Stimulated activated effector memory CD8-positive, alpha-beta T cell treated with anti-CD3 and anti-CD28 coated beads, Interleukin-12 subunit alpha, Interleukin-12 subunit beta, amount 100 ng/mL, for 72 hours (primary cell): ENCODE measurements around the gene LYRM7.
"Not testable (repeated sequence)": the region's sequence is repeated elsewhere in the genome, so short reads cannot be mapped to it uniquely, and the experiment has no call there.

ENCODE experiments used
- ATAC-seq: fragments of 150-1000 bp; cut with Tn5 transposase; 2 replicates; pipeline ENCODE4 v1.10.0; 2021
- DNase-seq, 2 donors: peaks; one replicate each; pipeline ENCODE4 v3.0.0; 2021 to 2022; ENCODE audit warnings: low spot score in 2 of 2
- H3K27ac Mint-ChIP-seq: one replicate; pipeline ENCODE4 v1.8.0; 2022; ENCODE audit warnings: mild to moderate bottlenecking, mixed read lengths
- H3K36me3 Mint-ChIP-seq: one replicate; pipeline ENCODE4 v1.8.0; 2022; ENCODE audit warnings: mild to moderate bottlenecking, mixed read lengths
- H3K4me1 Mint-ChIP-seq: one replicate; pipeline ENCODE4 v1.8.0; 2022; ENCODE audit warnings: mixed read lengths
- H3K4me3 Mint-ChIP-seq: one replicate; pipeline ENCODE4 v1.8.0; 2022; ENCODE audit warnings: mild to moderate bottlenecking, mixed read lengths
- H3K9me3 Mint-ChIP-seq: one replicate; pipeline ENCODE4 v1.8.0; 2022; ENCODE audit warnings: mixed read lengths

The LYRM7 gene

DNA sequence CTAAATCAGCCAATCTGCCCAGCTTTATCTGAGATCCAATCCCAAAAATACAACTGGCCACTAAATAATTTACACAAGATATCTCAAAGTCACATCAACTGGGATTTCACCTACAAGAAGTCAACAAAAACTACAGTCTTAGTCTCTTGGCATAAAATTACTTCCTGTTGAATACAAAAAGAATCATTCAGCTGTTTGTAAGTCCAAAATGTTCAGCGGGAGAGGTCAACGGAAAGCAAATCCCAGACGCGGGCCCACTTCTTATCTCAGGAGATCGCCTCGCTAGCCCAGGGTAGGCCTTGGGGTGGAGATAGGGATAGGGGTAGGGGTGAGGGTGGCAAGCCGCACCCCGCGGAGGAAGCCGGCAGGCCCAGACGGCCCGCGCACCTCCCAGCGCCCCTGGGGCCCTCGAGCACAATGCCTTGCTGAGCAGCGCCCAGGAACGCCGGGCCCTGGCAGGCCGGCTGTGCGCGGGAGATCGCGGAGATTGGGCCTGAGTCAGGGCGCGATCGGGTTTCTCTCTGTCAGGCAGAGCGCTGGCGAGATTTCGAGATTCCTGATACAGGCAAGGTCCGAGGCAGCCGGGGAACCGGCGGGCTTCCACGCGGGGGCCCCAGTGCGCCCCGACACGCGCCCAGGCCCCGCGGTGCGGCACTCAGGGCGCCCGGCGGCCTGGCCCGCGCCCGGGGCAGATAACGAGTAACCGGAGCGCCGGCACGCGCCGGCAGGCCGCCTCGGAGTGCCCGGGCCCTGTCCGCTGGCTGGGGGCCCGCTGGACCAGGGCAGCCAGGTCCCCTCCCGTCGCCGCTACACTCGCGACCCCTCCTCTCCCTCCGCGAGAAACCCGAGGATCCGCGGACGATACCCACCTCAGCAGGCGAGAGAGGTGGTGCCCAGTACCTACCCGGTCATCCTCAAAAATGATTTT lies 6.3 kb upstream of the LYRM7 start:
- Mint-ChIP-seq H3K36me3 (peaks cover 66% of the 10 kb centered on the region), H3K27ac (peak overlapping the region; percentile 95), H3K4me1 (peaks cover 29% of the 10 kb centered on the region), H3K4me3 (peak overlapping the region; percentile 85), H3K9me3 (no peaks in the 10 kb centered on the region)
- ATAC-seq (peak; percentile 85), DNase-seq (peak; percentile 55 to 85)

DNA sequence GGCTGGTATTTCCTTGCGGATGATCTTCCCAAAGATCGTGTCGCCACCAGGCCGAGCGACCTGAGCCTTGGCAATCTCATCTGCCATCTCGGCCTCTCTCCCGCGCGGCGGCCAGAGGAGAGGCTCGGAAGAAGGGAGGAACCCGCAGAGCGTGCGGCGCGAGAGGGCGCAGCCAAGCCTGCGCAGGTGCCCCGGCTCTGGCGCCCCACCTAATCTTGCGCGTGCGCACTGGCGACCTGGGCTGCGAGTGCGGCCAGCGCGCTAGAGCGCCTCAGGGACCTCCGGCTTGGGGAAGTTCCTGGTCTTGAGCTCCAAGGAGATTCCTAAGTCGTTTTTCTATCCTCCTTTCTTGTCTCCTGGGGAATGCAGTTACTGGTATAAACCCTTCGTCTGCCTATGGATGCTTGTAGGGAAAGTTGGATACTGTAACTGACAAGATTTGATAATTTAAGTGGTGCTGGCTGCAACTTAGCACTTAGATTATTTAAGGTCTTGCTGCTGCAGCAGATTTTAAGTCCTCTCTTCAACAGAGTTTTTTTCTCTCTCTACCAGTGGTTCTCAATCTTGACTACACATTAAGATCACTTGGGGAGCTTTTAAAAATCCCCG lies 5.5 kb upstream of the LYRM7 start, which contains the start of gene HINT1:
Gene HINT1, minus strand, starts transcription at position 138 of the 609 bp plus-strand sequence. Its CDS starts 51 bp downstream, at position 87.
- Mint-ChIP-seq H3K36me3 (peaks cover 59% of the 10 kb centered on the region), H3K27ac (peak within 1 kb of the TSS; percentile 95), H3K4me3 (peak within 1 kb of the TSS; percentile 85), H3K9me3 (no peaks in the 10 kb centered on the region), H3K4me1 (peaks cover 35% of the 10 kb centered on the region)
- ATAC-seq (peak; percentile 91), DNase-seq (peak; percentile 90 to 95)

DNA sequence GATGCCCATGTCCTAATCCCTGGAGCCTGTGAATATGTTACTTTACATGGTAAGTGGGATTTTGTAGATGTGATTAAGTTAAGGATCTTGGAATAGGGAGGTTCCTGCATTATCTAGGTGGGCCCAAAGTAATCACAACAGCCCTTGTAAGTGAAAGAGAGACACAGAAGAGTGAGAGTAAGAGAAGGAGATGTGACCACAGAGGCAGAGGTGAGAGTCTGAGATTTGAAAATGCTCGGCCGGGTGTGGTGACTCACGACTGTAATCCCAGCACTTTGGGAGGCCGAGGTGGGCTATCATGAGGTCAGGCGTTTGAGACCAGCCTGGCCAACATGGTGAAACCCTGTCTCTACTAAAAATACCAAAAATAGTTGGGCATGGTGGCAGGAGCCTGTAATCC lies 3.1 kb upstream of the LYRM7 start:
- no peaks in the 10 kb centered on the region for H3K9me3 Mint-ChIP-seq
- H3K4me3 Mint-ChIP-seq = no peak overlapping the region
- no peak overlapping the region for H3K27ac Mint-ChIP-seq
- DNase-seq = no peak
- no peak for ATAC-seq
- H3K36me3 Mint-ChIP-seq = peaks cover 35% of the 10 kb centered on the region
- peaks cover 31% of the 10 kb centered on the region for H3K4me1 Mint-ChIP-seq

DNA sequence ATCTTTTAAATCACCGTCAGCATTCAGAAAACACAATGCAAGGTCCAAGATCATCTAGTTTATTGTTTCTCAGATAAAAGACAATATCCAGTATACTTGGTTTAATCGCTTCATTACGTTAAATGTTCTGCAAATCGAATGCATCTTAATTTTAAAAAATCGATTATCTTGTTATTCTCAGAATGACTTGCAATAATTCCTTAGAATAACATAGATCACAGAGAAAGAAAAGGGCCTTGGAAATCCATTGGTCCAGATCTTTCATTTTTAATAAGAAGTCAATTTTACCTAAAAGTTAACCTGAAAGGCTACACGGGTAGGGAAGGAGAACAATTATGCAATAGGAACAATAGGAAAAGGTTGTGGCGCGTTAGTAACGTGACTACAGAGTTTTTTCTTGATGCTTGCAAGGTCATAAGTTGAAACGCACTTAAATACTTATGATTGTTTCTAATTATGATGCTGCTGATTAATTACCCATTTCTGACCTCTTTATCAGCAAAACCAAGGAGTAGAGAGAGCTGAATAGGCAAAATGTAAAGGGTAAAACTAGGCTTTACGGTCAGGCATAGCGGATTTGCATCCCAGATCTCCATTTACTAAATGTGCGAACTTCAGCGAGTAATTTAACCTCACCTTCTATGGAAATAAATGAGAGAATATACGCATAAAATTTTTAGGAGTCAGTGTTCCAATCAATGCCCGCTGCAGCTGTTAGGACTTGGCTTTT lies 769 bp upstream of the LYRM7 start:
- DNase-seq (no peak), ATAC-seq (no peak)
- Mint-ChIP-seq H3K36me3 (peaks cover 12% of the 10 kb centered on the region), H3K4me3 (peak overlapping the region; percentile 97), H3K4me1 (peaks cover 22% of the 10 kb centered on the region), H3K9me3 (no peaks in the 10 kb centered on the region), H3K27ac (peak overlapping the region; percentile 96)

DNA sequence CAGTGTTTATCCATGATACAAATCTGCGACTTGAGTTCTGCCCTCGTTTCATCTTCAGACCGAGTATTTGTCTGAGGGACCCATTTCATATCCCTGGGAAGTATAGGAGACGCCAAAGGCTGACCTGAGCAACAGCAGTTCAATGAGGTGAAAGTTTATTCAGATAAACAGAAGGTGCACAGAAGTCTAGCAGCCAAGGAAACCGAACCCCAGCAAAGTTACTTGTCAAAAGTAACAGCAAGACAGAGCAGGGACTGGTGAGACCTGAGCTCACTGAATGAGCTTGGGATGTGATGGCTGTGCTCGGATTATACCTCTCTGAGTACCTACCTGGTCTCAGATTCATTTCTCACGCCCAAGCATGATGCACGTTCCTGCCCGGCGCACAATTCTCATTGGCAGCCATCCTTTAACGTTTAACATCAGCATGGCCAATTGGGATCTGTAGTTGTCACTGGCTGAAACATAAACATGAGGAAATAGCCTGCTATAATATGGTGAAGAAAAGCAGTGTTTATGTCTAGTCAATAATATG lies 599 bp downstream of the LYRM7 start:
- Mint-ChIP-seq H3K36me3 (no peaks in the 10 kb centered on the region), H3K4me3 (peak overlapping the region; percentile 97), H3K27ac (peak overlapping the region; percentile 96), H3K9me3 (no peaks in the 10 kb centered on the region), H3K4me1 (peaks cover 15% of the 10 kb centered on the region)
- peak in 1 of 2 donors; percentile 59 for DNase-seq
- no peak for ATAC-seq

DNA sequence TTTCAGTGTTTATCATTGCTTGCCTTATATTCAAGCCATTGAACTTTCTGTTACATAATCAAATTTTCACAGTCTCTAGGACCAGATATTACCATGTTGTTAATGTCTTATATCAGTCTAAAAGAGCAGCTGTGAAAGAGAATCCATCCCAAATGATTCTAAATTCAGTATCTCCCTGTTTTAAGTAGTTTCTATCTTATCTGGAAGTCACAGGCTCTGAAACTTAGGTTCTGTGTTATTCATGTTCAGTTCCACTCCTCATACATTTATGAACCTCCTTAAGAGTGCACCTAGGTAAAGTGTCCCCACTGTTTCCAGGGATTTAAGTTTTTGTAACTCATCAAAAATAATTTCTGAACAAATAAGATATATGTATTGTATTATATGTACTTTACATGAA lies 9.7 kb downstream of the LYRM7 start:
- DNase-seq (no peak), ATAC-seq (no peak)
- no peaks in the 10 kb centered on the region for H3K9me3 Mint-ChIP-seq
- peaks cover 15% of the 10 kb centered on the region for H3K4me1 Mint-ChIP-seq
- no peak overlapping the region for H3K27ac Mint-ChIP-seq
- H3K36me3 Mint-ChIP-seq = peaks cover 5% of the 10 kb centered on the region
- no peak overlapping the region for H3K4me3 Mint-ChIP-seq

DNA sequence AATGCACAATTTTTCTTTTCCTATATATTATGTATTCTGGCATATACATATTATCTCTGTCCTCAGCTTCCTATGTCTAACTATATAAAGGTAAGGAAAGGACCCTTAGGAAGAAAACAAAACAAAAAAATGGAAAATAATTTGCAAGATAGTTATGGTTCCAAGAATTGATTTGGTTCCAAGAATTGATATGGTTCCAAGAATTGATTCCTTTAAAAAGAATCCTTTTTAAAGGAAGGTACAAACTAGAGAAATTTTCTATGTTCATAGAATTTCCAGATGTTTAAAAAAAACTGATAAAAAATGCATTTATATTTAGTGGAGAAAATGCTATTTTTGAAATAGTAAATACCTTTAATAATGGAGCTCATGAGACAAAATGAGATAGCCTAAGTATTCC lies 12.1 kb downstream of the LYRM7 start:
- peaks cover 6% of the 10 kb centered on the region for H3K4me1 Mint-ChIP-seq
- peaks cover 6% of the 10 kb centered on the region for H3K36me3 Mint-ChIP-seq
- ATAC-seq (no peak), DNase-seq (no peak)
- H3K27ac Mint-ChIP-seq = no peak overlapping the region
- H3K4me3 Mint-ChIP-seq = no peak overlapping the region
- no peaks in the 10 kb centered on the region for H3K9me3 Mint-ChIP-seq

DNA sequence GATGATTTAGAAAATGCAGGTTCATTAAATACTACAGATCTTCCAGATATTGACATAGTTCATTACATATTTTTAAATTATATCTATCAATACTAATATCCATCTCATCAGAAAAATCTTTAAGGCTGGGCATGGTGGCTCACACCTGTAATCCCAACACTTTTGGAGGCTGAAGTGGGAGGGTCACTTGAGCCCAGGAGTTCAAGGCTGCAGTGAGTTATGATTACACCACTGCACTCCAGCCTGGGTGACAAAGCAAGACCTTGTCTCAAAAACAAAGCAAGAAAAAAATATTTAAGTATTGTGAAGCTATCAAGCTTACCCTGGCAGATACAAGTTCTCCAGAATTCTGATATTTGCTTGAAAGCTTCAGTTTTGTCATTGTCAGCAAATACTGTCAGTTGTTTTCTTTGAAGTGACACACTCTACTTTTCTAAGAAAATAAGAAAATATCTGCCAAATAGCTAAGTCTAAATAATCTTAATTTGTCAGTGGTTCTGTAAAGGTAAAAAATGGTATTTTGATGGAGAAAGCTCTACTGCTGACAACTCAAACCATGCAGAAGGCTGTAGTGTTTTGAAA lies 14.9 kb downstream of the LYRM7 start:
- DNase-seq (no peak), ATAC-seq (no peak)
- no peak overlapping the region for H3K27ac Mint-ChIP-seq
- no peaks in the 10 kb centered on the region for H3K4me1 Mint-ChIP-seq
- no peak overlapping the region for H3K4me3 Mint-ChIP-seq
- peaks cover 17% of the 10 kb centered on the region for H3K36me3 Mint-ChIP-seq
- no peaks in the 10 kb centered on the region for H3K9me3 Mint-ChIP-seq

DNA sequence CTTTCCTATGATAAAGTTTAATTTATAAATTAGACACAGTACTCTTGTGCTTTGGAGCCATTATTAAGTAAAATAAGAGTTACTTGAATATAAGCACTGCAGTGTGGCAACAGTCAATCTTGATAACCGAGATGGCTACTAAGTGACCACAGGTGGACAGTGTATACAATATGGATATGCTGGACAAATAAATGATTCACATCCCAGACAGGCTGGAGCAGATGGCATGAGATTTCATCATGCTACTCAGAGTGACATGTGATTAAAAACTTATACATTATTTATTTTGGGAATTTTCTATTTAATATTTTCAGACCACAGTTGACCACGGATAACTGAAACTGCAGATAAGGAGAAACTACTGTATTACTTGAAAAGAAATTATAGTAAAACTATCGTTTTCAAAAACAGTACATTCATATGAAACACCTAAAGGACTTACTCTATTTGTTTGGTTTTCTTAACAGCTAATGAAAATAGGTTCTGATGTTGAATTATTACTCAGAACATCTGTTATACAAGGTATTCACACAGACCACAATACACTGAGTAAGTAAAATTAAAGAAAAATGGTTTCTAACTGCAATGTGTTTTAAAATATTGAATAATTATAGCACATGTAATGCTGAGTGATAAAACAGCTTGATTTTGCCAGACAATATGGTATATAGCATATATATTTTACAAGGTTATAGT lies 16.0 kb downstream of the LYRM7 start:
- DNase-seq (no peak), ATAC-seq (no peak)
- no peaks in the 10 kb centered on the region for H3K4me1 Mint-ChIP-seq
- H3K4me3 Mint-ChIP-seq = no peak overlapping the region
- H3K27ac Mint-ChIP-seq = no peak overlapping the region
- peaks cover 17% of the 10 kb centered on the region for H3K36me3 Mint-ChIP-seq
- no peaks in the 10 kb centered on the region for H3K9me3 Mint-ChIP-seq

DNA sequence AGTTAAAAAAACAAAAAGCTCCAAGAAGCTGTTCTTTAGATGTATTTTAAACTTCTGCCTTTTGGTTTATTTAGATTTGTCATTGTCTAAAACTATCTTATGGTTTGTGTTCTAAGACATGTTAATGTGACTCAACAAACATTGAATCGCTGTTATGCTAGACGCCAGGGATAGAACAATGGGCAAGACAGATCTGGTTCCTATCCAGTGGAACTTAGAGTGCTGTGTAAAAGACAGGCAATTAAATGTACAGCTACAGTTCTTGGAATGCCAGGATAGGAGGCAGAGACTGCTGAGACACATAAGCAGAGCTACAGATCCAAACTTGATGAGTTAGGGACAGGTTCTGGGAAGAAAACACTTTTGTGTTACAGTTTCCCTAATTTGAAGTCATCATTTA lies 22.4 kb downstream of the LYRM7 start:
- H3K27ac Mint-ChIP-seq = no peak overlapping the region
- H3K36me3 Mint-ChIP-seq = peaks cover 8% of the 10 kb centered on the region
- ATAC-seq (no peak), DNase-seq (no peak)
- no peaks in the 10 kb centered on the region for H3K9me3 Mint-ChIP-seq
- H3K4me3 Mint-ChIP-seq = no peak overlapping the region
- no peaks in the 10 kb centered on the region for H3K4me1 Mint-ChIP-seq

DNA sequence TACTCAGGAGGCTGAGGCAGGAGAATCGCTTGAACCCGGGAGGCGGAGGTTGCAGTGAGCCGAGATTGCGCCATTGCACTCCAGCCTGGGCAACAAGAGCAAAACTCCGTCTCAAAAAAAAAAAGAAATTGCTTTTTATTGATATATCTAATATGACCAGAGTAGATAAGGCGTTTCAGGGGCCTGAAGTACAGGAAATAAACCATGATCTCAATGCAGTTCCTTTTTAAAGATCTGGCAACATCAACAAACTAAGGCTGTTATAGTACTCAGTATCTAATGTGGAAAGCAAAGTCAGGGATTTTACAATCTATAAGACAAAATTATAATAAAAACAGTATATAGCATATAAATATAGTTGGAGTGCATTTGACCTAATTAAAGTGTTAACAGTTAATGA lies 23.2 kb downstream of the LYRM7 start:
- not testable (repeated sequence) for H3K4me3 Mint-ChIP-seq, H3K9me3 Mint-ChIP-seq, ATAC-seq, H3K4me1 Mint-ChIP-seq, H3K27ac Mint-ChIP-seq, H3K36me3 Mint-ChIP-seq, DNase-seq

DNA sequence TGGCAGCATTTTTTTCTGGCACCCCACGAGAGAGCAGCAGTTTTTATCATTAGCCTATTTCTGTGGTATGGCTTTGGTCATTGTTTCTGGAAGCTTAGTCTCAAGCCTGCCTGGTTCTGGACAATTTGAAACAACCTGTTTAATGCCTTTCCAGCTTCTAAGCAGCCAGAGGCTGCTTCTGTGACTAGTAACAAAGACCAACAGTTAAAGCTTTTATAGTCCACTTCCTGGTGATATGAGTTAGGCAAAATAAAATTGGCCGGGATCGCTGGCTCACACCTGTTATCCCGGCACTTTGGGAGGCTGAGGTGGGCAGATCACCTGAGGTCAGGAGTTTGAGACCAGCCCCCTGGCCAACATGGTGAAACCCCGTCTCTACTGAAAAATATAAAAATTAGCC lies 24.0 kb downstream of the LYRM7 start:
- DNase-seq (no peak), ATAC-seq (no peak)
- Mint-ChIP-seq H3K36me3 (peaks cover 4% of the 10 kb centered on the region), H3K27ac (no peak overlapping the region), H3K4me1 (no peaks in the 10 kb centered on the region), H3K9me3 (no peaks in the 10 kb centered on the region), H3K4me3 (no peak overlapping the region)

DNA sequence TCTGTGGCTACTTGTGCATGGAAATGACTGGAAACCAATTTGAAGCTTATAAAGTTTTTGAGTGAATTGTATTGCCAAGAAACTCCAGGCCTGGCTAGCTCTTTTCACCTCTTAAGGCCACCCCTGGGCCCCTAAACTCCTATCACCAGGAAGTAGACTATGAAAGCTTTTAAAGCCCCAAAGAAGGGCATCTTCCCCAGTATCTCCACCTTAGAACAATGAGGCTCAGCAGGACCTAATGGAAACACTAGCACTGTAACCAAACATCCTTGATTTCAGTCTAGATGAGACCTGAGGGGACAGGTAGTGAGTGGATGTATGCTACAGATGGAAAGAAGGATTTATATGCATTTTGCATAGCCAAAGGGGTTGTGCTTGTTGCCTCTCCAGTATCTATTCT lies 25.0 kb downstream of the LYRM7 start:
- Mint-ChIP-seq H3K27ac (no peak overlapping the region), H3K4me1 (no peaks in the 10 kb centered on the region), H3K9me3 (no peaks in the 10 kb centered on the region), H3K36me3 (peaks cover 11% of the 10 kb centered on the region), H3K4me3 (no peak overlapping the region)
- ATAC-seq (no peak), DNase-seq (no peak)

DNA sequence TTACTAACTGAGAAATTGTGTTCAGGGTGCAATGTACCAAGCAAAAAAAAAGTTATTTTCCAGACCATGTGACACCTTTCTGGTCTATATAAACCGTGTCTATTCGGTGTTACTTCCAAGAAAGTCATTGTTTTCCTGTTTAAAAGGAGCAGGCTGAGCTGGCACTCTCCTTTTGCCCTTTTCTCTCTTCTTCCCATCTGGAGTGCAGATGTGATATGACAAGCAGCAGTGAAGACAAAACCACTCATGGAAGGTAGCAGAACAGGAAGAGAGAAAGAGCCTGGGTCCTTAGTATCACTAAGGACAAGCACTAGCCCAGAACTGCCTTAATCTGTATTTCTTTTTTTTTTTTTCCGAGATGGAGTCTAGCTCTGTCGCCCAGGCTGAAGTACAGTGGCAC lies 25.6 kb downstream of the LYRM7 start:
- DNase-seq = no peak
- H3K9me3 Mint-ChIP-seq = no peaks in the 10 kb centered on the region
- H3K36me3 Mint-ChIP-seq = peaks cover 16% of the 10 kb centered on the region
- H3K4me1 Mint-ChIP-seq = no peaks in the 10 kb centered on the region
- no peak overlapping the region for H3K4me3 Mint-ChIP-seq
- H3K27ac Mint-ChIP-seq = no peak overlapping the region
- ATAC-seq = no peak
